ENCODE measurements around the gene ATP13A1.

ATP13A1 gene

DNA sequence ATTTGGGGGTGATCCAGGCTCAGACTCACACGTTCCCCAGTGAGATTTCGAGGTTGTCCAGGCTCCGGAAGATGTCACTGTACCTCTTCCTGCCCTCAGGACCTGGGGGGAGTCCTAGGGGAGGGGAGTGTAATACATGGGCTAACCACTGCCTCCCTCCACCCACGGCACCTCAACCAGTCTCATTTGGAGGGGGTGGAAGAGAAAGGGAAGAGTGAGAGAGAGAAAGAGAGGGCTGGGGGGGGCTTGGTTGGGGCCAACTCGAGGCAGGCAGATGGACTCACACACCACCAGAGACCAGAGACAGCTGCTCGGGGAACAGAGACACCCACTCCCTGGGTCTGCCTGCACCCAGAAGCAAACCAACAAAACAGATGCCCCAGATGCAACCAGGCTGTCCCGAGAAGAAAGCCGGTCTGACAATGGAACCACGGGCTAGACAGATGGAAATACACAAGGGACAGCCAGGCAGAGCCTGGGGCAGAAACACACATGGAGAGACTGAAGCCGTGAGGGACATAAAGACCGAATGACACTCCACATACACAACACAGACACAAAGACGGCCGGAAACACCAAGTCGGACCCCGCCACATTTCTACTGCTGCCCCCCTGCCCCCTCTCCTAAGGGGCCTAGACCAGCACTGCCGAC lies 20.8 kb downstream of the ATP13A1 start:
- DNase-seq, result no peak

DNA sequence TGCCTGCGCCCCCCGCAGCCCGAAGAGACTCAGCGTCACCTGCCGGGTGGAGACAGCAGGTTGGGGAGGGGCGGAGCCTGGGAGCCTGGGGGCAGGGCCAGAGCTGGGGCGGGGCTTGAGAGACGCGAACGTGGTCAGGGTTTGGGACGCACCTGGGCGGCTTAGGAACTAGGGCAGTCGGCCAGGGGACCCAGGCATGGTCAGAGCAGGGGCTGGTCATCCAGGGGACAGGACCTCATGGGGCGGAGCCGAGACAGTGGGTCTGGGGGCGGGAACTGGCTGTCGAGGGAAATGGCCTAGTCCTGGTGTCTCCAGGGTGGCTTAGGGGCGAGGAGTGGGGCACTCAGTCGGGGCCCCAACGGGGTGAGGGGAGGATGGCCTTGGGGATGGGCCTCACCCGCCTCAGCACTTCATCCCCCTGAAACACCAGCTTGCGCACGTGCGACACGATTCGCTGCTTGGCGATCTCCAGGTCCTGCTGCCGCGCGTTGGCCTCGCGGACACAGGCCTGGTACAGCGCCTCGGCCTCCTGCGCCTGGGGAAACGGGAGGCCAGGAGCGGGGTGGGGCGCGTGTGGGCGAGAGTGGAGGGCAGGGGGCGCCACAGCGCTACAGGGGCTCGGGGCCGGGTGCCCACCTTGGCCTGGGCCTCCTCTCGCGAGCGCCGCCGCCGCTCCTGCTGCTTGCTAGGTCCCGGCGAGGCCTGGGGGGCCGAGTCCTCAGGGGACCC lies 25.8 kb downstream of the ATP13A1 start:
- DNase-seq, result no peak

DNA sequence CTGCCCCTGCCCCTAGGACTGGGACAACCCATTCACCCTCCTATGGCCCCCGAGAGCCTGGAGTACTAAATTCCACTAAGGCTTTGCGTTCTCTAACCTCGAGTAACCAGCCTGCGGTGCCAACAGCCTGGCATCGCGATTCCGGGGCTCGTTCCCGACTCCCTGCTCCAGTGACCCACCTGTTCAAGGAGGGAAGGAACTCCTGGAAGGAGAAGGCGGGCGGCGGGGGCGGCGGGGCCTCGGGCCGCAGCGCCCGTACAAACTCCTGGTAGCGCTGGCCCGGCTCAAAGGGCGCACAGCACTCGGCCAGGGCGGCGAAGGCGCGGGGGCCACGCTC lies 26.3 kb downstream of the ATP13A1 start:
- no peak for DNase-seq

DNA sequence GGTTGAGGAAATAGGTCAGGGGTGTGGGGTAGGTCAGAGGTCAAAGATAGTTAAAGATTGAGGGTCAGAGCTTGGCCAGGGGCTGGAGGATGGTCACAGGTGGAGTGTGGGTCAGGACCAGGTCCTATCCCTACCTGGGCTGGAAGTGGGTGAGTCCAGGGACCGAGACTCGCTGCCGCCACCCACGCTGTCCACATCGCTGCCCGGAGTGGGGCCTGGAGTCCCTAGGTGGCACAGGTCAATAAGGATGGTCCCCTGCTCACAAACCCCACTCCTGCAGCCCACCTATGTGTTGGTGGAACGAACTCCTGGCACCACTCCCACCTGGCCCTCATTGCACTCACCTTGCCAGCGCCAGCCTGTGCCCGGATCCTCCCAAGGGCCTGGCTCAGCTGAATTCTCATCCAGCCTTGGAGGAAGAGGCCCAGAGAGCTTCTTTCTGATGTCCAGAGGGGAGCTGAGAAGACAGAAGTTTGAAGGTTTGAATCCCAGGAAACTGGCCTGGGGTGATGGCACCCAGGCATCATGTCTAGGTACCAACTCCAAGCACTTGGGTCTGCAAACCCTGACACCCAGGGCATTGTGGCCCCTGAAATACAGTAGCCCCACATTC lies 26.8 kb downstream of the ATP13A1 start:
- no peak for DNase-seq

DNA sequence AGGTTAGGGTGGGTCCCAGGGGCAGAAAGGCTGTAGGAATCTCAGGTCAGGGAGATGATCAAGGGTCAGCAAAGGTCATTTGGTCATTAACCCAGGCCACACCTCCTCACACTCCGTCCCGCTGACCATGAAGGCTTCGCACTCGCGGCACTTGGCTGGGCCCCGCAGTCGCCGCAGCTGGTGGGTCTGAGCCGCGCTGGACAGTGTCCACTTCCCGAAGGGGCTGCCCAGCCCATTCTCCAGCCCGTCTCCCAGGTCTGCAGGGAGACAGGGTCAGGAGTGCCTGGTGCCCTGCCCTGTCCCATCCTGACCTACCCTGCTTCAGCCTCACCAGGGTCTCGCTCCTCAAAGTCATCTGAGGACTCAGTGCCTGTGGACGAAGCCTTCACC lies 28.2 kb downstream of the ATP13A1 start:
- no peak for DNase-seq

GRCh38 chr19:19634516-19635312 lies 28.8 kb downstream of the ATP13A1 start:
- no peak for DNase-seq

- no peak for DNase-seq
Measured at GRCh38 chr19:19633711-19634515, 29.6 kb downstream of the ATP13A1 start.

DNA sequence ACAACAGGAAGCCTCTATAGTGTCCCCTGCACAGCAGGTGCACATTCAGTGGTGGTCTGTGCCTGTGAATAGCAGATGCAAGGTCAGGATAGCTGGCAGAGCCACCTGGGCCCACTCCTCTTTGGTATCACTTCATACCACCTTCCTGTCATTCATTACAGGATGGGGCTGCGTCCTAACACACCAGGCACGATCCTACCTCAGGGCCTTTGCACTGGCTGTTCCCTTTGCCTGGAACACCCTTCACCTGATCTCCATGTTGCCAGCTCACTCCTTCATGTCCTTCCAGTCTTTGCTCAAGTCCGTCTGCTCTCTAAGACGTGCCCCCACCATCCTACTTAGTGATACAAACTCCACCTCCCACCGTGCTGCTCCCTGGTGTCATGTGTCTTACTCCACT lies 30.8 kb downstream of the ATP13A1 start:
- DNase-seq, result no peak

DNA sequence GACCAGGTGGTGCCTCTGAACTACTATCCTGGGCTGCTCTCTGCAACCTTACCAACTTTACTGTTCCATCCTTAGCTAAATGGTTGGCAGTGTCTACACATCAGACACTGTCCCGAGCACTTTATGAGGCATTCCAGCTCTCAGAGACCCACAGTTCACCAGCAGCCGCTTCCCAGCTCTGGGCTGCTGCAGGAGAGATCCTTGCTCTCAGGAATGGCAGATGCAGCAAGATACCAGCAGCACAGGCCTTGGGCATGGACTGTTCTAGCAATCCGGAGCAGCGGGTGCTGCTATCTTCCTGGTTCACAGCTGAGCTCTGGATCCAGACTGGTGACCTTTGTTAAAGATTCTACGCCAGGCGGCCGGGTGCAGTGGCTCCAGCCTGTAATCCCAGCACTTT lies 32.1 kb downstream of the ATP13A1 start:
- no peak for DNase-seq

- DNase-seq, result no peak
Measured at GRCh38 chr19:19630426-19630825, 33.0 kb downstream of the ATP13A1 start.

DNA sequence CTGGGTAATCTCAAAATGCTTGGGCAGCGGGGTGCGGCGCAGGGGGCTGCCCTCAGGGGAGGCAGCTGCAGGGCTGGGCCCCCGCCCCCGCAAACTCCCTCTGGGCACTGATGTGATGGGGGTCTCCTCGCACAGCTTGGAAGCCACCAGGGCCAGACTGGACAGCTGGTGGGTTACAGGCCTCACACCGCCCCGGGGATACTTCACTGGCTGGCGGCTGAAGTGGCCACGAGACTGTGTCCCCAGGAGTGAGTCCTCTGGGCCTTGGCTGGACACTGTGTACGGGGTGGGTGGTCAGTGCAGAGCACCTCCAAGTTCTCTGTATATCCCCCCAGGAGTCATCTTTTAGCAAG lies 33.4 kb downstream of the ATP13A1 start:
- no peak for DNase-seq

DNA sequence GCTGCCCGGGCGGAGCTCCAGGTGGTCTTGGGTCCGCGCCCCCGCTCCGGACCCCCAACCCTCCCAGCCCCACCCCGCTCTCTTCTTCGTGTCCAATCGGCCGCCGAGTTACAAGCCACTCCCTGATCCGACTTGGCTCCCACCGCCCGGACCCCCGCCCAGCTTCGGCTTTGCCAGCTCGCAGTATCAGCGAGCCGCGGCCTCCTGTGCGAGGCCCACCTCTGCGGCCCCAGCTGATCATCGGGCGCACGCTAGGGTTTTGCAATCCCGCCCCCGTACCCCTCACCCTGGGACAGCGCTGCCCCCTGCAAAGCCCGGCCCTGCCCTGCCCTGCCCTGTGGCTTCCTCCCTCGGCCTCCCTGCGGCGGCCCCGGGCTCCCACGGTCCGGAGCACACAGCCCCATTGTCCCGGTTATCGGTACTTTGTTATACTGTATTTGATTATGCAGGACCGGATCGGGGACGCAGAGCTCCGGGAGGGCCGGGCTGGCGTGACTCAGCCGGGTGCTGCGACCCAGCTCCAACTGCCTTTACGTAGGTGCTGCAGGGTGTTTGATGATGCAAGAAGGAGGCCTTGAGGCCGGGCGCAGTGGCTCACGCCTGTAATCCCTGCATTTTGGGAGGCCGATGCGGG lies 34.9 kb downstream of the ATP13A1 start:
- no peak for DNase-seq

DNA sequence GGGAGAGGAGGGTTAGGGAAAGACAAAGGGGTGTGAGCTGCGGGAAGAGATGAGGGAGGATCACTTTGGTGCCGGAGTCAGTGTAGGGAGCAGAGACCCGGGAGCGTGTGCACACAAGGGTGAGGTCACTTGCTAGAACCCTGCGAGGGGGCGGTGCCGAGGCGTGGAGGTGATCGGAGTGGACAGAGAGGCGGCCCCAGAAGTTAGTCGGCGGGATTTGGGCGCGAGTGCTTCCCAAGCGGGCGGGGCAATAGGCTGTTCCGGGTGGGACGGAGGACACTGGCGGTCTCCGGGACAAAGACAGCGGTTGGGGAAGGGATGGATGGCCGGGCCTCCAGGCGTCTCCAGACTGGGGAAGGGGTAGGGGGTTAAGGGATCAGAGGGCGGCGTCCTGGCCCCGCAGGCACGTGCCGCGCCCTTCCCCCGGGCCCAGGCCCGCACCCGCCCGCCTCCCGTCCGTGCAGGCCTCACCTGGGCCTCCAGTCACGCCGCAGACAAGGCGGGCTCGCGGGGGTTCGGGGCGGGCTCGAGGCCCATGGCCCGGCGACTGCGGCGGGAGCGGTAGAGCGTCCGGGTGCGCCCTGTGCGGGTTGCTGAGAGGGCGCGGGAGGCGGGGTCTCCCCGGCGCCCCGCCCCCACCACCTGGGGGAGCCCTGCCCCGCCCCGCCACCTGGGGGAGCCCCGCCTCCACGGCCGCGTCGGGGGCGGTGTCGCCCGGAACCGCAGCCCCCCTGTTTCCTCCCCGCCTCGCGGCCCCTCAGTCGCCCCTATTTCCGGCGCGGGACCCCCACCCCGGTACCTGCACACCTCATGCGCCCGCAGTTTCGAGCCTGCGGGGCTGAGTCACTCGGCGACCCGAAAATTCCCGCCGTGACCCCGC lies 35.6 kb downstream of the ATP13A1 start, which contains the start of gene LPAR2:
Gene LPAR2, minus strand, starts transcription at position 600 of the 880 bp plus-strand sequence. CDS start 945 bp downstream, outside the sequence.
- DNase-seq, result no peak

DNA sequence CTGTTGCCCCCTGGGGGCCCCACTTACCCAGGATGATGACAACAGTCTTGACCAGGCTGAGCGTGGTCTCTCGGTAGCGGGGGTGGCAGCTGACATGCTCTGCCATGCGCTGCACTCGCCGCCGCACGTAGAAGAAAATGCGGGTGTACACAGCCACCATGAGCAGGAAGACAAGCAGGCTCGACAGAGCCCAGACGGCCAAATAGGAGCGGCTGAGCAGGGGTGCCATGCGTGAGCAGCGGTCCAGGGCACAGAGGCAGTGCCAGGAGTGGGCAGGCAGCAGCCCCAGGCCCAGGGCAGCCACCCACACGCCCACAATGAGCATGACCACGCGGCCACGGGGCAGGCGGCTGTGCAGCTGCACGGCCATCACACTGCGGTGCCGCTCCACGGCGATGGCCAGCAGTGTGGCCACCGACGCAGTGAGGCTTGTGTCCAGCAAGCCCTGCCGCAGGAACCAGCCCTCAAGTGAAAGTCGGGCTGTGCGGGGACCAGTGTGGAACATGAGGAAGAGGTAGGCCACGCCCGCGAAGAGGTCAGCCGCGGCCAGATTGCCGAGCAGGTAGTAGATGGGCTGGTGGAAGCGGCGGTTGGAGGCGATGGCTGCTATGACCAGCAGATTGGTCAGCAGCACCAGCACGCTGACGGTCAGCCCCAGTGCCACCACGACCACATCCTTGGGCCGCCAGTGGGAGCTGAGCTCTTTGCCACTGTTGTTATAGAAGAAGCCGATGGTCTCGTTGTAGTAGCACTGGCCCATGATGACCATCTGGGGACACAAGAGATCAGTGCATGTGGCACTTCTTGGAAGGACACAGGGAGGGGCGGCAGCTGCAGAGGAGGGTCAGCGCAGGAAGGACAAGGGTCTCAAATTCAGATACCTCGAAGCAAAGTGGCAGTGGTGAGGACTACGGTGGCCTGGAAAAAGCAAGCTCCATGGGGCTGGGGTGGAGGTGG lies 36.7 kb downstream of the ATP13A1 start:
- DNase-seq, result no peak

DNA sequence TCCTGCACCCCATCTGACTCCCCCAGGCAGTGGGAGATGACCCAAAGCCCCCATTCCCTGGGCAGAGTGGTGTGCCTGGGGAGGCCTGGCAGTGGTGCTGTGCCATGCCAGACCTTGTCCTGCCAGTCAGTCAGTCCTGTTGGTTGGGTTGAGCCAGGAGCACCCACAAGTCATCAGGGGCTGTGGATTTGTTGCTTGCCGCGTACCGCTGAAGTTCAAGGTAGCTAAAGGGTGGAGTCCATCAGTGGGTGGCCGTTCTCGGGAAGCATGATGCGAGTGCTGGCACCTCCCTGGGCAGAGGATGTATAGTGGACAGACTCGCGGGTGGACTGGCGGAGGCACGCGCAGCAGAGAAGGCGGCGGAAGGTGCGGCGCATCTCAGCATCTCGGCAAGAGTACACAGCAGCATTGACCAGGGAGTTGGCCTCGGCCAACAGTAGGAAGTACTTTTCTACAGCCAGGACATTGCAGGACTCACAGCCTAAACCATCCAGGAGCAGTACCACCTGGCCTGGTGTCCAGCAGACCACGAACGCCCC lies 39.4 kb downstream of the ATP13A1 start:
- no peak for DNase-seq

GRCh38 chr19:19623383-19623782 lies 40.1 kb downstream of the ATP13A1 start:
- no peak for DNase-seq

GRCh38 chr19:19619849-19620210 lies 43.6 kb downstream of the ATP13A1 start:
- no peak for DNase-seq

- no peak for DNase-seq
Measured at GRCh38 chr19:19619181-19619848, 44.2 kb downstream of the ATP13A1 start.
